ENCODE data around the gene WIPF2.

The WIPF2 gene

GRCh38 chr17:40306395-40306794 is 87.3 kb downstream of the WIPF2 start:
- no peaks in the 10 kb centered on the region for H3K9me3 Mint-ChIP-seq
- H3K4me1 Mint-ChIP-seq, result peaks cover 29% of the 10 kb centered on the region
- no peak overlapping the region for H3K4me3 Mint-ChIP-seq
- ATAC-seq (ENCODE audit: low read depth) (no peak), DNase-seq (ENCODE audit: low spot score in 2 of 2) (no peak)
- no peaks in the 10 kb centered on the region for H3K27me3 Mint-ChIP-seq
- no peaks in the 10 kb centered on the region for H3K36me3 Mint-ChIP-seq
- H3K27ac Mint-ChIP-seq, result no peak overlapping the region

GRCh38 chr17:40307001-40307730 is 88.1 kb downstream of the WIPF2 start:
- Mint-ChIP-seq H3K9me3 (no peaks in the 10 kb centered on the region), H3K27me3 (no peaks in the 10 kb centered on the region), H3K27ac (no peak overlapping the region), H3K4me3 (no peak overlapping the region), H3K4me1 (peaks cover 36% of the 10 kb centered on the region), H3K36me3 (no peaks in the 10 kb centered on the region)
- no peak for ATAC-seq (ENCODE audit: low read depth)
- DNase-seq (ENCODE audit: low spot score in 2 of 2), result no peak

- peaks cover 40% of the 10 kb centered on the region for H3K4me1 Mint-ChIP-seq
- ATAC-seq (ENCODE audit: low read depth), result no peak
- no peak overlapping the region for H3K4me3 Mint-ChIP-seq
- no peaks in the 10 kb centered on the region for H3K9me3 Mint-ChIP-seq
- no peak overlapping the region for H3K27ac Mint-ChIP-seq
- no peak for DNase-seq (ENCODE audit: low spot score in 2 of 2)
- H3K36me3 Mint-ChIP-seq, result no peaks in the 10 kb centered on the region
- H3K27me3 Mint-ChIP-seq, result no peaks in the 10 kb centered on the region
Observed at GRCh38 chr17:40307740-40308239, 88.7 kb downstream of the WIPF2 start.

- no peaks in the 10 kb centered on the region for H3K36me3 Mint-ChIP-seq
- no peaks in the 10 kb centered on the region for H3K9me3 Mint-ChIP-seq
- ATAC-seq (ENCODE audit: low read depth), result peak; percentile 72
Observed at GRCh38 chr17:40309031-40309948, 90.2 kb downstream of the WIPF2 start, which contains the start of gene RARA. TSS of gene RARA (plus strand) at chr17:40309180. CDS start at chr17:40331219, 22,039 bp downstream.

GRCh38 chr17:40309949-40310510 is 90.9 kb downstream of the WIPF2 start:
- Mint-ChIP-seq H3K27ac (peak overlapping the region; percentile 22), H3K36me3 (no peaks in the 10 kb centered on the region), H3K9me3 (no peaks in the 10 kb centered on the region), H3K27me3 (no peaks in the 10 kb centered on the region), H3K4me3 (no peak overlapping the region), H3K4me1 (peaks cover 44% of the 10 kb centered on the region)
- no peak for ATAC-seq (ENCODE audit: low read depth)
- DNase-seq (ENCODE audit: low spot score in 2 of 2), result no peak

More at GRCh38 chr17:40309031-40309948, 90.2 kb downstream of the WIPF2 start, which contains the start of gene RARA:
- Mint-ChIP-seq H3K27me3 (no peaks in the 10 kb centered on the region), H3K27ac (peak within 1 kb of the TSS; percentile 22), H3K4me3 (no peak within 1 kb of the TSS), H3K4me1 (peaks cover 39% of the 10 kb centered on the region)
- DNase-seq (ENCODE audit: low spot score in 2 of 2), result no peak

GRCh38 chr17:40310882-40311391 is 91.8 kb downstream of the WIPF2 start:
- Mint-ChIP-seq H3K36me3 (no peaks in the 10 kb centered on the region), H3K27me3 (no peaks in the 10 kb centered on the region), H3K9me3 (no peaks in the 10 kb centered on the region), H3K27ac (peak overlapping the region; percentile 75), H3K4me3 (no peak overlapping the region), H3K4me1 (peaks cover 44% of the 10 kb centered on the region)
- ATAC-seq (ENCODE audit: low read depth) (peak; percentile 69), DNase-seq (ENCODE audit: low spot score in 2 of 2) (no peak)

- no peaks in the 10 kb centered on the region for H3K36me3 Mint-ChIP-seq
- peaks cover 47% of the 10 kb centered on the region for H3K4me1 Mint-ChIP-seq
- no peaks in the 10 kb centered on the region for H3K27me3 Mint-ChIP-seq
- peak overlapping the region; percentile 75 for H3K27ac Mint-ChIP-seq
- ATAC-seq (ENCODE audit: low read depth), result no peak
- DNase-seq (ENCODE audit: low spot score in 2 of 2), result no peak
- no peaks in the 10 kb centered on the region for H3K9me3 Mint-ChIP-seq
- H3K4me3 Mint-ChIP-seq, result peak overlapping the region; percentile 43
Observed at GRCh38 chr17:40311575-40311974, 92.5 kb downstream of the WIPF2 start.

GRCh38 chr17:40312131-40312731 is 93.1 kb downstream of the WIPF2 start:
- ATAC-seq (ENCODE audit: low read depth) (no peak), DNase-seq (ENCODE audit: low spot score in 2 of 2) (no peak)
- H3K9me3 Mint-ChIP-seq, result no peaks in the 10 kb centered on the region
- H3K36me3 Mint-ChIP-seq, result no peaks in the 10 kb centered on the region
- no peak overlapping the region for H3K4me3 Mint-ChIP-seq
- H3K4me1 Mint-ChIP-seq, result peaks cover 48% of the 10 kb centered on the region
- peak overlapping the region; percentile 75 for H3K27ac Mint-ChIP-seq
- no peaks in the 10 kb centered on the region for H3K27me3 Mint-ChIP-seq

- H3K27ac Mint-ChIP-seq, result no peak overlapping the region
- H3K4me1 Mint-ChIP-seq, result peaks cover 52% of the 10 kb centered on the region
- DNase-seq (ENCODE audit: low spot score in 2 of 2) (no peak), ATAC-seq (ENCODE audit: low read depth) (no peak)
- H3K4me3 Mint-ChIP-seq, result no peak overlapping the region
- no peaks in the 10 kb centered on the region for H3K36me3 Mint-ChIP-seq
- H3K9me3 Mint-ChIP-seq, result no peaks in the 10 kb centered on the region
- no peaks in the 10 kb centered on the region for H3K27me3 Mint-ChIP-seq
Observed at GRCh38 chr17:40312893-40313667, 94.0 kb downstream of the WIPF2 start.

GRCh38 chr17:40313668-40314583 is 94.8 kb downstream of the WIPF2 start:
- no peaks in the 10 kb centered on the region for H3K9me3 Mint-ChIP-seq

GRCh38 chr17:40314584-40314956 is 95.5 kb downstream of the WIPF2 start:
- Mint-ChIP-seq H3K27me3 (no peaks in the 10 kb centered on the region), H3K4me1 (peaks cover 56% of the 10 kb centered on the region), H3K4me3 (no peak overlapping the region), H3K9me3 (no peaks in the 10 kb centered on the region), H3K36me3 (no peaks in the 10 kb centered on the region), H3K27ac (no peak overlapping the region)
- DNase-seq (ENCODE audit: low spot score in 2 of 2) (no peak), ATAC-seq (ENCODE audit: low read depth) (peak; percentile 5)

More at GRCh38 chr17:40313668-40314583, 94.8 kb downstream of the WIPF2 start:
- no peak overlapping the region for H3K4me3 Mint-ChIP-seq
- no peaks in the 10 kb centered on the region for H3K36me3 Mint-ChIP-seq
- DNase-seq (ENCODE audit: low spot score in 2 of 2) (no peak), ATAC-seq (ENCODE audit: low read depth) (no peak)
- peaks cover 54% of the 10 kb centered on the region for H3K4me1 Mint-ChIP-seq
- H3K27me3 Mint-ChIP-seq, result no peaks in the 10 kb centered on the region
- H3K27ac Mint-ChIP-seq, result no peak overlapping the region

GRCh38 chr17:40315206-40315605 is 96.1 kb downstream of the WIPF2 start:
- Mint-ChIP-seq H3K9me3 (no peaks in the 10 kb centered on the region), H3K4me3 (no peak overlapping the region), H3K27me3 (no peaks in the 10 kb centered on the region), H3K27ac (no peak overlapping the region), H3K36me3 (no peaks in the 10 kb centered on the region), H3K4me1 (peaks cover 56% of the 10 kb centered on the region)
- ATAC-seq (ENCODE audit: low read depth), result no peak
- DNase-seq (ENCODE audit: low spot score in 2 of 2), result no peak

Data from memory B cell (primary cell).